Right lobe of liver (tissue), 4 donors: Measurements from ENCODE around the gene BCOR.

Experiments used
- POLR2A ChIP-seq: fragments of 450-650 bp; IDR thresholded peaks from one replicate; pipeline ENCODE4 v1.6.1; 2017; ENCODE audit warnings: antibody characterized with exemption, mild to moderate bottlenecking
- TF ChIP-seq, protein P1 (sequence below), 4 donors: fragments of 200-600 bp in 3 of 4; fragments of 450-650 bp in 1 of 4; IDR thresholded peaks; one replicate each; pipeline versions ENCODE4 v1.5.1 to v1.8.0; 2016 to 2022; ENCODE audit warnings: antibody characterized with exemption in 4 of 4, mild to moderate bottlenecking in 2 of 4
- donor health status: DM: no; HTN: no; CAD: no.
- donor health status: DM: no; HTN: no; CAD: no.
- donor health status: DM: no; HTN: yes; CAD: no.

DNA sequence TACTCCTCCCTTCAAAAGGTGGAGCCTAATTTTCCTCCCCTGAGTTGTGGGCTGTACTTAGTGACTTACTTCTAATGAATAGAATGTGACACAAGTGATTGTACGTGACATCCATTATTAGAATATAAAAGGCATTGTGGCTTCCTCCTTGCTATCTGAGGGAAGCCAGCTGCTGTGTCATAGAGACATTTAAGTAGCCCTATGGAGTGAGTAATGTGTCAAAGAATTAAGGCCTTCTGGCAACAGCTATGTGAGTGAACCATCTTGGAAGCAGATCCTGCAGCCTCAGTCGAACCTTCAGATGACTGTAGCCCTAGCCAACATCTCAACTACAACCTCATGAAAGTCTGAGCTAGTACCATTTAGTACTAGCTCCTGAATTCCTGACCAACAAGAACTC lies 76.1 kb downstream of the BCOR start:
- TF ChIP-seq, protein P1, sequence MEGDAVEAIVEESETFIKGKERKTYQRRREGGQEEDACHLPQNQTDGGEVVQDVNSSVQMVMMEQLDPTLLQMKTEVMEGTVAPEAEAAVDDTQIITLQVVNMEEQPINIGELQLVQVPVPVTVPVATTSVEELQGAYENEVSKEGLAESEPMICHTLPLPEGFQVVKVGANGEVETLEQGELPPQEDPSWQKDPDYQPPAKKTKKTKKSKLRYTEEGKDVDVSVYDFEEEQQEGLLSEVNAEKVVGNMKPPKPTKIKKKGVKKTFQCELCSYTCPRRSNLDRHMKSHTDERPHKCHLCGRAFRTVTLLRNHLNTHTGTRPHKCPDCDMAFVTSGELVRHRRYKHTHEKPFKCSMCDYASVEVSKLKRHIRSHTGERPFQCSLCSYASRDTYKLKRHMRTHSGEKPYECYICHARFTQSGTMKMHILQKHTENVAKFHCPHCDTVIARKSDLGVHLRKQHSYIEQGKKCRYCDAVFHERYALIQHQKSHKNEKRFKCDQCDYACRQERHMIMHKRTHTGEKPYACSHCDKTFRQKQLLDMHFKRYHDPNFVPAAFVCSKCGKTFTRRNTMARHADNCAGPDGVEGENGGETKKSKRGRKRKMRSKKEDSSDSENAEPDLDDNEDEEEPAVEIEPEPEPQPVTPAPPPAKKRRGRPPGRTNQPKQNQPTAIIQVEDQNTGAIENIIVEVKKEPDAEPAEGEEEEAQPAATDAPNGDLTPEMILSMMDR (IDR thresholded peaks at IDR 0.05) = no peak
- no peak for TF ChIP-seq POLR2A
